ENCODE measurements around the gene GPR75. TPM values are rescaled to one million over a fixed set of nuclear protein-coding genes. Genes with fewer than 3 reads are reported as not detected.

Gene GPR75
- total and polyA plus RNA-seq, 2 experiments from 2014 or later: 0.34 to 4.1 TPM

DNA sequence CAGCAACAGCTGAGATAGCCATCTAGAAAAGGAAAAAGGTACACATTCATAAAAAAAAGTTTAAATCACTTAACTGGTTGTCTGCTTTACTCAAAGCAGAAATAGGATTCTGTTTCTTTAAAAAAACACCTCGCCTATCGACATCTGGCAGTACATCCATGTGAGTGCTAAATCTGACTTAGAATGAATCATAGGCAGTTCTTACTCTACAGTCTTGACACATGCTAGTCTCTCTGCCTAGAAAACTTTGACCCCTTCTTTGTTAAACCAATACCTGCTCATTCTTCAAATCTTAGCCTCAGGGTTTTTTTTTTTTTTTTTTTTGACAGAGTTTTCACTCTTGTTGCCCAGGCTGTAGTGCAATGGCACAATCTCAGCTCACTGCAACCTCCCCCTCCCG is 37.1 kb upstream of the GPR75 start:
- no peaks in the 10 kb centered on the region for H3F3A ChIP-seq (replicated peaks; ENCODE audit: low read depth)
- Mint-ChIP-seq H3K9me3 (no peaks in the 10 kb centered on the region), H3K36me3 (ENCODE audit: low read depth) (peaks cover 81% of the 10 kb centered on the region), H3K27ac (no peak overlapping the region), H3K4me3 (no peak overlapping the region), H3K27me3 (ENCODE audit: insufficient read depth, low read depth, poor library complexity) (peaks cover 2% of the 10 kb centered on the region), H3K4me1 (no peaks in the 10 kb centered on the region)
- no peak overlapping the region for H2AFZ ChIP-seq
- H3K79me2 ChIP-seq (replicated peaks; ENCODE audit: insufficient read depth): no peaks in the 10 kb centered on the region
- no peak for TF ChIP-seq POLR2AphosphoS5 (IDR thresholded peaks at IDR 0.05; ENCODE audit: low read depth)
- TF ChIP-seq JUNB (IDR thresholded peaks at IDR 0.05; ENCODE audit: unreplicated experiment): no peak
- TF ChIP-seq, protein P1, sequence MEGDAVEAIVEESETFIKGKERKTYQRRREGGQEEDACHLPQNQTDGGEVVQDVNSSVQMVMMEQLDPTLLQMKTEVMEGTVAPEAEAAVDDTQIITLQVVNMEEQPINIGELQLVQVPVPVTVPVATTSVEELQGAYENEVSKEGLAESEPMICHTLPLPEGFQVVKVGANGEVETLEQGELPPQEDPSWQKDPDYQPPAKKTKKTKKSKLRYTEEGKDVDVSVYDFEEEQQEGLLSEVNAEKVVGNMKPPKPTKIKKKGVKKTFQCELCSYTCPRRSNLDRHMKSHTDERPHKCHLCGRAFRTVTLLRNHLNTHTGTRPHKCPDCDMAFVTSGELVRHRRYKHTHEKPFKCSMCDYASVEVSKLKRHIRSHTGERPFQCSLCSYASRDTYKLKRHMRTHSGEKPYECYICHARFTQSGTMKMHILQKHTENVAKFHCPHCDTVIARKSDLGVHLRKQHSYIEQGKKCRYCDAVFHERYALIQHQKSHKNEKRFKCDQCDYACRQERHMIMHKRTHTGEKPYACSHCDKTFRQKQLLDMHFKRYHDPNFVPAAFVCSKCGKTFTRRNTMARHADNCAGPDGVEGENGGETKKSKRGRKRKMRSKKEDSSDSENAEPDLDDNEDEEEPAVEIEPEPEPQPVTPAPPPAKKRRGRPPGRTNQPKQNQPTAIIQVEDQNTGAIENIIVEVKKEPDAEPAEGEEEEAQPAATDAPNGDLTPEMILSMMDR (conservative IDR thresholded peaks at IDR 0.05; ENCODE audit: low read depth in 2 of 2): no peak
- H3K9me2 ChIP-seq (ENCODE audit: insufficient read depth): no peaks in the 10 kb centered on the region
- no peak overlapping the region for H3K27ac ChIP-seq (ENCODE audit: low read depth)
- no peak overlapping the region for H3K4me3 ChIP-seq
- H3K27me3 ChIP-seq (ENCODE audit: insufficient read depth): no peaks in the 10 kb centered on the region
- ATAC-seq (no peak), DNase-seq (ENCODE audit: low spot score) (no peak)
- no peak overlapping the region for H3K4me2 ChIP-seq
- peaks cover 55% of the 10 kb centered on the region for H3K36me3 ChIP-seq (ENCODE audit: insufficient read depth)
- peaks cover 2% of the 10 kb centered on the region; the same call in 1 of the 2 replicates for H4K20me1 ChIP-seq (replicated peaks; ENCODE audit: insufficient read depth)
- H3K4me1 ChIP-seq (ENCODE audit: insufficient read depth): no peaks in the 10 kb centered on the region

DNA sequence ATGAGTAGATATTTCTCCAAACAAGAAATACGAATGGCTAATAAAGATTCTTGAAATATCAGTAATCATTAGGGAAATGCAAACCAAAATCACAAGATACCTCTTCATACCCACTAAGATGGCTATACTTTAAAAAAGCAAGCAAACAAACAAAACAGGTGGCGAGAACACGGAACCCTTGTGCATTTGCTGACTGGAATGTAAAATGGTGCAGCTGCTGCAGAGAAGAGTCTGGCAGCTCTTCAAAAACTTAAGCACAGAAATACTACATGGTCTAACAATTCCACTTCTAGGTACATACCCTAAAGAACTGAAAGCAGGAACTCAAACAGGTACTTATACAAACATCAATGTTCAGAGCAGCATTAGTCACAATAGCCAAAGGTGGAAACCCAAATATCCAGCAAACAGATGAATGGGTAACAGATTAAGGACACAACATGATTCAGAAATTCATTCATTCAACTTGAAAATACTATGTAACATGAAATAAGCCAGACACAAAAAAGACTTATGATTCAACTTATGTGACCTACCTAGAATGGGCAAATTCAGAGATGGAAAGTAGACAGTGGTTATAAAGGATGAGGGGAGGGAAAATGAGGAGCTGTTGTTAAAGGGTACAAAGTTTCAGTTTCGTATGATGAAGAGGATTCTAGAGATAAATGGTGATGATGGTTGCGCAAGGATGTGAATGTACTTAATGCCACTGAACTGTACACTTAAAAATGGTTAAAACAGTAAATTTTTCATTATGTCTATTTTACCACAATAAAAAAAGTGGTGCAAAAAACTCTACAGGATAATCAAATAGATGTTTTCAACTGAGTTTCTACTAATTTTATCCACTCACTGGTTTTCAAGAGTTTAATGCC is 26.9 kb upstream of the GPR75 start:
- Histone ChIP-seq H3K36me3 (ENCODE audit: insufficient read depth) (peaks cover 55% of the 10 kb centered on the region; the same call in 1 of the 2 replicates), H3K27me3 (ENCODE audit: insufficient read depth) (no peaks in the 10 kb centered on the region), H3K9me2 (ENCODE audit: insufficient read depth) (no peaks in the 10 kb centered on the region), H3K27ac (ENCODE audit: low read depth) (no peak overlapping the region), H3F3A (replicated peaks; ENCODE audit: low read depth) (no peaks in the 10 kb centered on the region), H4K20me1 (replicated peaks; ENCODE audit: insufficient read depth) (peaks cover 4% of the 10 kb centered on the region; the same call in 1 of the 2 replicates), H3K79me2 (replicated peaks; ENCODE audit: insufficient read depth) (no peaks in the 10 kb centered on the region), H3K4me1 (ENCODE audit: insufficient read depth) (no peaks in the 10 kb centered on the region), H3K4me3 (no peak overlapping the region), H3K4me2 (no peak overlapping the region), H2AFZ (no peak overlapping the region)
- ATAC-seq: no peak
- Mint-ChIP-seq H3K4me3 (no peak overlapping the region), H3K36me3 (ENCODE audit: low read depth) (peaks cover 79% of the 10 kb centered on the region), H3K9me3 (no peaks in the 10 kb centered on the region), H3K4me1 (no peaks in the 10 kb centered on the region), H3K27me3 (ENCODE audit: insufficient read depth, low read depth, poor library complexity) (peaks cover 3% of the 10 kb centered on the region), H3K27ac (no peak overlapping the region)
- DNase-seq (ENCODE audit: low spot score): no peak
- no peak for TF ChIP-seq STAT1 (IDR thresholded peaks at IDR 0.05; ENCODE audit: unreplicated experiment)
- TF ChIP-seq, protein P2, sequence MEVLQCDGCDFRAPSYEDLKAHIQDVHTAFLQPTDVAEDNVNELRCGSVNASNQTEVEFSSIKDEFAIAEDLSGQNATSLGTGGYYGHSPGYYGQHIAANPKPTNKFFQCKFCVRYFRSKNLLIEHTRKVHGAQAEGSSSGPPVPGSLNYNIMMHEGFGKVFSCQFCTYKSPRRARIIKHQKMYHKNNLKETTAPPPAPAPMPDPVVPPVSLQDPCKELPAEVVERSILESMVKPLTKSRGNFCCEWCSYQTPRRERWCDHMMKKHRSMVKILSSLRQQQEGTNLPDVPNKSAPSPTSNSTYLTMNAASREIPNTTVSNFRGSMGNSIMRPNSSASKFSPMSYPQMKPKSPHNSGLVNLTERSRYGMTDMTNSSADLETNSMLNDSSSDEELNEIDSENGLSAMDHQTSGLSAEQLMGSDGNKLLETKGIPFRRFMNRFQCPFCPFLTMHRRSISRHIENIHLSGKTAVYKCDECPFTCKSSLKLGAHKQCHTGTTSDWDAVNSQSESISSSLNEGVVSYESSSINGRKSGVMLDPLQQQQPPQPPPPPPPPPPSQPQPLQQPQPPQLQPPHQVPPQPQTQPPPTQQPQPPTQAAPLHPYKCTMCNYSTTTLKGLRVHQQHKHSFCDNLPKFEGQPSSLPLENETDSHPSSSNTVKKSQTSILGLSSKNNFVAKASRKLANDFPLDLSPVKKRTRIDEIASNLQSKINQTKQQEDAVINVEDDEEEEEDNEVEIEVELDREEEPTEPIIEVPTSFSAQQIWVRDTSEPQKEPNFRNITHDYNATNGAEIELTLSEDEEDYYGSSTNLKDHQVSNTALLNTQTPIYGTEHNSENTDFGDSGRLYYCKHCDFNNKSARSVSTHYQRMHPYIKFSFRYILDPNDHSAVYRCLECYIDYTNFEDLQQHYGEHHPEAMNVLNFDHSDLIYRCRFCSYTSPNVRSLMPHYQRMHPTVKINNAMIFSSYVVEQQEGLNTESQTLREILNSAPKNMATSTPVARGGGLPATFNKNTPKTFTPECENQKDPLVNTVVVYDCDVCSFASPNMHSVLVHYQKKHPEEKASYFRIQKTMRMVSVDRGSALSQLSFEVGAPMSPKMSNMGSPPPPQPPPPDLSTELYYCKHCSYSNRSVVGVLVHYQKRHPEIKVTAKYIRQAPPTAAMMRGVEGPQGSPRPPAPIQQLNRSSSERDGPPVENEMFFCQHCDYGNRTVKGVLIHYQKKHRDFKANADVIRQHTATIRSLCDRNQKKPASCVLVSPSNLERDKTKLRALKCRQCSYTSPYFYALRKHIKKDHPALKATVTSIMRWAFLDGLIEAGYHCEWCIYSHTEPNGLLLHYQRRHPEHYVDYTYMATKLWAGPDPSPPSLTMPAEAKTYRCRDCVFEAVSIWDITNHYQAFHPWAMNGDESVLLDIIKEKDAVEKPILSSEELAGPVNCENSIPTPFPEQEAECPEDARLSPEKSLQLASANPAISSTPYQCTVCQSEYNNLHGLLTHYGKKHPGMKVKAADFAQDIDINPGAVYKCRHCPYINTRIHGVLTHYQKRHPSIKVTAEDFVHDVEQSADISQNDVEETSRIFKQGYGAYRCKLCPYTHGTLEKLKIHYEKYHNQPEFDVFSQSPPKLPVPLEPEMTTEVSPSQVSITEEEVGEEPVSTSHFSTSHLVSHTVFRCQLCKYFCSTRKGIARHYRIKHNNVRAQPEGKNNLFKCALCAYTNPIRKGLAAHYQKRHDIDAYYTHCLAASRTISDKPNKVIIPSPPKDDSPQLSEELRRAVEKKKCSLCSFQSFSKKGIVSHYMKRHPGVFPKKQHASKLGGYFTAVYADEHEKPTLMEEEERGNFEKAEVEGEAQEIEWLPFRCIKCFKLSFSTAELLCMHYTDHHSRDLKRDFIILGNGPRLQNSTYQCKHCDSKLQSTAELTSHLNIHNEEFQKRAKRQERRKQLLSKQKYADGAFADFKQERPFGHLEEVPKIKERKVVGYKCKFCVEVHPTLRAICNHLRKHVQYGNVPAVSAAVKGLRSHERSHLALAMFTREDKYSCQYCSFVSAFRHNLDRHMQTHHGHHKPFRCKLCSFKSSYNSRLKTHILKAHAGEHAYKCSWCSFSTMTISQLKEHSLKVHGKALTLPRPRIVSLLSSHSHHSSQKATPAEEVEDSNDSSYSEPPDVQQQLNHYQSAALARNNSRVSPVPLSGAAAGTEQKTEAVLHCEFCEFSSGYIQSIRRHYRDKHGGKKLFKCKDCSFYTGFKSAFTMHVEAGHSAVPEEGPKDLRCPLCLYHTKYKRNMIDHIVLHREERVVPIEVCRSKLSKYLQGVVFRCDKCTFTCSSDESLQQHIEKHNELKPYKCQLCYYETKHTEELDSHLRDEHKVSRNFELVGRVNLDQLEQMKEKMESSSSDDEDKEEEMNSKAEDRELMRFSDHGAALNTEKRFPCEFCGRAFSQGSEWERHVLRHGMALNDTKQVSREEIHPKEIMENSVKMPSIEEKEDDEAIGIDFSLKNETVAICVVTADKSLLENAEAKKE (CRISPR knock-in tag; IDR thresholded peaks at IDR 0.05): no peak
- no peak for TF ChIP-seq JUNB (IDR thresholded peaks at IDR 0.05; ENCODE audit: unreplicated experiment)
- TF ChIP-seq, protein P3, sequence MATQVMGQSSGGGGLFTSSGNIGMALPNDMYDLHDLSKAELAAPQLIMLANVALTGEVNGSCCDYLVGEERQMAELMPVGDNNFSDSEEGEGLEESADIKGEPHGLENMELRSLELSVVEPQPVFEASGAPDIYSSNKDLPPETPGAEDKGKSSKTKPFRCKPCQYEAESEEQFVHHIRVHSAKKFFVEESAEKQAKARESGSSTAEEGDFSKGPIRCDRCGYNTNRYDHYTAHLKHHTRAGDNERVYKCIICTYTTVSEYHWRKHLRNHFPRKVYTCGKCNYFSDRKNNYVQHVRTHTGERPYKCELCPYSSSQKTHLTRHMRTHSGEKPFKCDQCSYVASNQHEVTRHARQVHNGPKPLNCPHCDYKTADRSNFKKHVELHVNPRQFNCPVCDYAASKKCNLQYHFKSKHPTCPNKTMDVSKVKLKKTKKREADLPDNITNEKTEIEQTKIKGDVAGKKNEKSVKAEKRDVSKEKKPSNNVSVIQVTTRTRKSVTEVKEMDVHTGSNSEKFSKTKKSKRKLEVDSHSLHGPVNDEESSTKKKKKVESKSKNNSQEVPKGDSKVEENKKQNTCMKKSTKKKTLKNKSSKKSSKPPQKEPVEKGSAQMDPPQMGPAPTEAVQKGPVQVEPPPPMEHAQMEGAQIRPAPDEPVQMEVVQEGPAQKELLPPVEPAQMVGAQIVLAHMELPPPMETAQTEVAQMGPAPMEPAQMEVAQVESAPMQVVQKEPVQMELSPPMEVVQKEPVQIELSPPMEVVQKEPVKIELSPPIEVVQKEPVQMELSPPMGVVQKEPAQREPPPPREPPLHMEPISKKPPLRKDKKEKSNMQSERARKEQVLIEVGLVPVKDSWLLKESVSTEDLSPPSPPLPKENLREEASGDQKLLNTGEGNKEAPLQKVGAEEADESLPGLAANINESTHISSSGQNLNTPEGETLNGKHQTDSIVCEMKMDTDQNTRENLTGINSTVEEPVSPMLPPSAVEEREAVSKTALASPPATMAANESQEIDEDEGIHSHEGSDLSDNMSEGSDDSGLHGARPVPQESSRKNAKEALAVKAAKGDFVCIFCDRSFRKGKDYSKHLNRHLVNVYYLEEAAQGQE (IDR thresholded peaks at IDR 0.05; ENCODE audit: unreplicated experiment): no peak
- TF ChIP-seq CREB1 (CRISPR knock-in tag; IDR thresholded peaks at IDR 0.05; ENCODE audit: low read depth): no peak
- no peak for TF ChIP-seq EZH2 (IDR thresholded peaks at IDR 0.05; ENCODE audit: low read depth, unreplicated experiment)
- TF ChIP-seq EZH2phosphoT487 (IDR thresholded peaks at IDR 0.05; ENCODE audit: unreplicated experiment): no peak

All from GM23338 (cell line).